GM18526 (cell line): ENCODE measurements around the gene INPP5A.

ENCODE experiments used
- POLR2A ChIP-seq: IDR thresholded peaks from 3 replicates; pipeline ENCODE4 v1.6.1; 2011; ENCODE audit not compliant: insufficient read length; ENCODE audit errors: extremely low read depth

The INPP5A gene

GRCh38 chr10:132832186-132832969, 294.8 kb downstream of the INPP5A start:
- TF ChIP-seq POLR2A: no peak
